Hepatocyte (in vitro differentiated cells): ENCODE measurements around the gene METTL25B.

ENCODE experiments used
- EZH2 ChIP-seq: fragments of 200-600 bp; sonication (generic); IDR thresholded peaks from 2 replicates; pipeline ENCODE4 v1.6.1; 2016; ENCODE audit warnings: antibody characterized with exemption, mild to moderate bottlenecking, borderline replicate concordance
- TF ChIP-seq, protein P1 (sequence below): fragments of 200-600 bp; sonication (generic); IDR thresholded peaks from 2 replicates; pipeline ENCODE4 v1.5.1; 2016; ENCODE audit warnings: antibody characterized with exemption, mild to moderate bottlenecking; ENCODE audit not compliant: poor library complexity

- TF ChIP-seq, protein P1, sequence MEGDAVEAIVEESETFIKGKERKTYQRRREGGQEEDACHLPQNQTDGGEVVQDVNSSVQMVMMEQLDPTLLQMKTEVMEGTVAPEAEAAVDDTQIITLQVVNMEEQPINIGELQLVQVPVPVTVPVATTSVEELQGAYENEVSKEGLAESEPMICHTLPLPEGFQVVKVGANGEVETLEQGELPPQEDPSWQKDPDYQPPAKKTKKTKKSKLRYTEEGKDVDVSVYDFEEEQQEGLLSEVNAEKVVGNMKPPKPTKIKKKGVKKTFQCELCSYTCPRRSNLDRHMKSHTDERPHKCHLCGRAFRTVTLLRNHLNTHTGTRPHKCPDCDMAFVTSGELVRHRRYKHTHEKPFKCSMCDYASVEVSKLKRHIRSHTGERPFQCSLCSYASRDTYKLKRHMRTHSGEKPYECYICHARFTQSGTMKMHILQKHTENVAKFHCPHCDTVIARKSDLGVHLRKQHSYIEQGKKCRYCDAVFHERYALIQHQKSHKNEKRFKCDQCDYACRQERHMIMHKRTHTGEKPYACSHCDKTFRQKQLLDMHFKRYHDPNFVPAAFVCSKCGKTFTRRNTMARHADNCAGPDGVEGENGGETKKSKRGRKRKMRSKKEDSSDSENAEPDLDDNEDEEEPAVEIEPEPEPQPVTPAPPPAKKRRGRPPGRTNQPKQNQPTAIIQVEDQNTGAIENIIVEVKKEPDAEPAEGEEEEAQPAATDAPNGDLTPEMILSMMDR: no peak
- no peak for TF ChIP-seq EZH2
Measured at GRCh38 chr1:156707417-156708217, 20.7 kb upstream of the METTL25B start.
